ENCODE data around the gene SDK2.

SDK2 gene

GRCh38 chr17:73526952-73527351 is 117.3 kb downstream of the SDK2 start:
- no peak overlapping the region for H3K27ac Mint-ChIP-seq
- H3K4me1 Mint-ChIP-seq (ENCODE audit: low read depth in 2 of 2) = no peaks in the 10 kb centered on the region
- no peaks in the 10 kb centered on the region for H3K36me3 Mint-ChIP-seq (ENCODE audit: insufficient read depth)

GRCh38 chr17:73524941-73525679 is 119.1 kb downstream of the SDK2 start:
- H3K27ac Mint-ChIP-seq = no peak overlapping the region
- peaks cover 18 to 35% of the 10 kb centered on the region in 2 donors for H3K27me3 Mint-ChIP-seq
- no peaks in the 10 kb centered on the region for H3K4me1 Mint-ChIP-seq (ENCODE audit: low read depth in 2 of 2)
- ATAC-seq (replicated peaks) (no peak), DNase-seq (no peak)
- no peaks in the 10 kb centered on the region for H3K9me3 Mint-ChIP-seq
- H3K4me3 Mint-ChIP-seq = no peak overlapping the region
- H3K36me3 Mint-ChIP-seq (ENCODE audit: insufficient read depth) = no peaks in the 10 kb centered on the region

More at GRCh38 chr17:73526952-73527351, 117.3 kb downstream of the SDK2 start:
- ATAC-seq (replicated peaks) (no peak), DNase-seq (no peak)
- Mint-ChIP-seq H3K4me3 (no peak overlapping the region), H3K9me3 (no peaks in the 10 kb centered on the region), H3K27me3 (peaks cover 19 to 44% of the 10 kb centered on the region in 2 donors)

DNA sequence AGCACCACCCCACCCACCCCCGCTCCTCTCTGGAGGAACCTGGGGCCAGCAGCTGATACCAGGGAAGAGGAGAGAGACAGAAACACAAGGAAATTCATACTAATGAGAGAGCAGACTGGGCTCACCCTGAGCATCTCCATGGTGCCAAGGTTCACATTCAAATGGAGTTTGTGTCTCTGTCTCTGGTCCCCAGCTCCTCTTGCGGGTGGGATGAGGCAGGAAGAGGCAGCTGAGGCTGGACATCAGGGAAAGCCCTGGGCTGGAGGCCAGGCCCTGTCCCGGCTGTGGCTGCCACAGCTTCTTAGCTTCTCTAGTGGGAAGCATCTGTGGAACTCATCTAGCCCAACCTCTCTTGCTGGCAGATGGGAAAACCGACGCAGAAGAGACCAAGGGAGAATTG is 121.5 kb downstream of the SDK2 start:
- no peak for ATAC-seq (replicated peaks)
- Mint-ChIP-seq H3K27ac (no peak overlapping the region), H3K36me3 (ENCODE audit: insufficient read depth) (no peaks in the 10 kb centered on the region), H3K9me3 (no peaks in the 10 kb centered on the region), H3K4me3 (no peak overlapping the region), H3K4me1 (ENCODE audit: low read depth in 2 of 2) (no peaks in the 10 kb centered on the region), H3K27me3 (peaks cover 18 to 31% of the 10 kb centered on the region in 2 donors)
- no peak for DNase-seq

GRCh38 chr17:73522107-73522506 is 122.1 kb downstream of the SDK2 start:
- Mint-ChIP-seq H3K4me1 (ENCODE audit: low read depth in 2 of 2) (no peaks in the 10 kb centered on the region), H3K27me3 (peaks cover 12 to 26% of the 10 kb centered on the region in 2 donors), H3K4me3 (no peak overlapping the region), H3K9me3 (no peaks in the 10 kb centered on the region), H3K36me3 (ENCODE audit: insufficient read depth) (no peaks in the 10 kb centered on the region), H3K27ac (no peak overlapping the region)
- ATAC-seq (replicated peaks) (no peak), DNase-seq (no peak)

DNA sequence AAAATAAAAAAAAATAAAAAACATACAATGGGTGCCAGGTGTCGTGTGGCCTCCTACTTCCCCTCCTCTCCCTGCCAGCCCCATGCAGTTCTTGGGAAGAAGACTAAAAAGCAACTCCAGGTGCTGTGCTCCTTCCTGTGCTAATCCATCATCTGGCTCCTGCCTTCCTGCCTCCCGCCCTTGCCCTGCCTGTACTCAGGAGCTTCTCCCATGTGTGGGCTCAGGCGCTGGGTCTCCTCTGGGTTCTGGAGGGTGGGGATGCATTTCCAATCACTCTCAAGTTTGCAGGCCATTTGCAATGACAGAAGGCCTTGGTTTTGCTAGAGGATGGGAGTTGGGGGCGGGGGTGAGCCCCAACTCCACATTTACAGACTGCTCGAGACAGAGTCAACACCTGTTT is 122.9 kb downstream of the SDK2 start:
- peak overlapping the region in 1 of 2 donors; percentile 12 for H3K27ac Mint-ChIP-seq
- H3K27me3 Mint-ChIP-seq = peaks cover 10 to 26% of the 10 kb centered on the region in 2 donors
- DNase-seq (no peak), ATAC-seq (replicated peaks) (no peak)
- H3K4me1 Mint-ChIP-seq (ENCODE audit: low read depth in 2 of 2) = no peaks in the 10 kb centered on the region
- no peaks in the 10 kb centered on the region for H3K9me3 Mint-ChIP-seq
- H3K36me3 Mint-ChIP-seq (ENCODE audit: insufficient read depth) = no peaks in the 10 kb centered on the region
- no peak overlapping the region for H3K4me3 Mint-ChIP-seq

DNA sequence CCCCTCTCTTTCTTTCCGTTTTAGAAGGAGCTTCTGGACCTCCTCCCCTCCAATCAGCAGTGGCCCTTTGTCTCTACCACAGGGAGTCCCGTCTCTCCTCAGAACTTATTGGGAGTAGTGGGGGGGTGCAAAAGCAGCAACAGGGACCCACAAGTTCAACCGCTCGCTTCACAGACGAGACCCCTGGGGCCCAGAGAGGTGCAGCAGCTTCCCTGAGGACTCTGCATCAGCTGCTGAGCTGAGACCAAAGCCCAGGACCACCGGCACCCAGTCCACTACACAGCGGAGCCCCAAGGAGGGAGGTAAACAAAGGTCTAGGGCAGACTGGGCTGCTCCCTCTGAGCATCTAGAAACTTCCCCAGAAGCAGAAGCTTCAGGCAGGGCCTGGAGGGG is 123.9 kb downstream of the SDK2 start:
- Mint-ChIP-seq H3K9me3 (no peaks in the 10 kb centered on the region), H3K4me1 (ENCODE audit: low read depth in 2 of 2) (no peaks in the 10 kb centered on the region), H3K27me3 (peaks cover 6 to 21% of the 10 kb centered on the region in 2 donors), H3K4me3 (no peak overlapping the region), H3K27ac (no peak overlapping the region), H3K36me3 (ENCODE audit: insufficient read depth) (no peaks in the 10 kb centered on the region)
- ATAC-seq (replicated peaks) = no peak
- DNase-seq = no peak

DNA sequence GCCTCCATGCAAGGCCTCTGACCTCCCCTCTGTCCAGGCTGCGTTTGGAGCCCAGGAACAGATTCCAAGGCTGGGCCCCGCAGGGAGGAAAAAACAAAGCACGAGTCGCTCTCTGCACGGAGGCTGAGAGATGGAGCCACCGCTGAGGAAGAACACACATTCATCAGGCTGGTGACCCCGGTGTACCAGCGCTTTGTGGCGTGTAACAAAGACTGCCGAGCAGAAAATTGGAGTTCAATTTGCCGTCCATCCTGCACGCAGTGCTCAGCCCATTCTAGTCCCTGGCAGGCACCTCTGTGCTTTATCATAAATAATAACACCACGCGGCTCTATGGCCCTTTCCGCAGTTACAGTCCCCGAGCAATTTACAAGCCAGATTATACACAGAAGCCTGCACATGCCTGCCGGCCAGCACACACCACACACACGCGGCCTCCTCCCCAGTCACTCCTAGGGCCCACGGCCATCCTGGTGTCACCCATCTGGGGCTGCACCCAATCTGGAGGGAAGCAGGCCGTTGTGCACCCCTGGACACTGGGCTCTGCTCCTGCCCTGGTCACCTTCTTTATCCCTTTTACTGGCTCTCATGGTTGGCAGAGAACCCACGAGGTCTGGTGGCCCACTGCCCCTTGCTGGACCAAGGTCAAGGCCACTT is 124.4 kb downstream of the SDK2 start:
- no peaks in the 10 kb centered on the region for H3K36me3 Mint-ChIP-seq (ENCODE audit: insufficient read depth)
- no peak for DNase-seq
- no peaks in the 10 kb centered on the region for H3K4me1 Mint-ChIP-seq (ENCODE audit: low read depth in 2 of 2)
- no peaks in the 10 kb centered on the region for H3K9me3 Mint-ChIP-seq
- H3K27me3 Mint-ChIP-seq = peaks cover 10 to 21% of the 10 kb centered on the region in 2 donors
- no peak overlapping the region for H3K27ac Mint-ChIP-seq
- no peak overlapping the region for H3K4me3 Mint-ChIP-seq
- no peak for ATAC-seq (replicated peaks)

DNA sequence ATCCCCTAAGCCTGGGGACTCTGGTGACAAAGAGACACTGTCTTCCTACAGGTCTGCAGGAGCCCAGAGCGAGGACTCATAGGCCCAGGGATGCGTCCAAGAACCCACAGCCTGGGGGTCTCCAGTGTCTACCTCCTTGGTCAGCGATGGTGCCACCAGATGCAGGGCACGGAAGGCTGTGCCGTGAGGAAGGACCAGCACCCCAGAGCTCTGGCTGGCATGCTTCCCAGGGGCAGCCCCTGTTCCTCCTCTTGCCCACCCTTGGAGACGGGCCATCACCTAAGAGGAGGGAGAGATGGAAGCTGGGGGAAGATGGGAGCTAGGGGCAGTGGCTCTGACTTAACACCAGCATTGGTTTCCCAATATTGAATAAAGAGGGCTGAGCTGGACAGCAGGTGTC is 125.2 kb downstream of the SDK2 start:
- Mint-ChIP-seq H3K4me3 (no peak overlapping the region), H3K27ac (no peak overlapping the region), H3K9me3 (no peaks in the 10 kb centered on the region), H3K4me1 (ENCODE audit: low read depth in 2 of 2) (no peaks in the 10 kb centered on the region), H3K36me3 (ENCODE audit: insufficient read depth) (no peaks in the 10 kb centered on the region), H3K27me3 (peaks cover 10 to 25% of the 10 kb centered on the region in 2 donors)
- ATAC-seq (replicated peaks) (no peak), DNase-seq (no peak)

GRCh38 chr17:73516431-73516830 is 127.8 kb downstream of the SDK2 start:
- peaks cover 6 to 25% of the 10 kb centered on the region in 2 donors for H3K27me3 Mint-ChIP-seq
- H3K4me1 Mint-ChIP-seq (ENCODE audit: low read depth in 2 of 2) = no peaks in the 10 kb centered on the region
- no peaks in the 10 kb centered on the region for H3K36me3 Mint-ChIP-seq (ENCODE audit: insufficient read depth)
- DNase-seq (no peak), ATAC-seq (replicated peaks) (no peak)
- no peaks in the 10 kb centered on the region for H3K9me3 Mint-ChIP-seq
- H3K4me3 Mint-ChIP-seq = no peak overlapping the region
- H3K27ac Mint-ChIP-seq = no peak overlapping the region

DNA sequence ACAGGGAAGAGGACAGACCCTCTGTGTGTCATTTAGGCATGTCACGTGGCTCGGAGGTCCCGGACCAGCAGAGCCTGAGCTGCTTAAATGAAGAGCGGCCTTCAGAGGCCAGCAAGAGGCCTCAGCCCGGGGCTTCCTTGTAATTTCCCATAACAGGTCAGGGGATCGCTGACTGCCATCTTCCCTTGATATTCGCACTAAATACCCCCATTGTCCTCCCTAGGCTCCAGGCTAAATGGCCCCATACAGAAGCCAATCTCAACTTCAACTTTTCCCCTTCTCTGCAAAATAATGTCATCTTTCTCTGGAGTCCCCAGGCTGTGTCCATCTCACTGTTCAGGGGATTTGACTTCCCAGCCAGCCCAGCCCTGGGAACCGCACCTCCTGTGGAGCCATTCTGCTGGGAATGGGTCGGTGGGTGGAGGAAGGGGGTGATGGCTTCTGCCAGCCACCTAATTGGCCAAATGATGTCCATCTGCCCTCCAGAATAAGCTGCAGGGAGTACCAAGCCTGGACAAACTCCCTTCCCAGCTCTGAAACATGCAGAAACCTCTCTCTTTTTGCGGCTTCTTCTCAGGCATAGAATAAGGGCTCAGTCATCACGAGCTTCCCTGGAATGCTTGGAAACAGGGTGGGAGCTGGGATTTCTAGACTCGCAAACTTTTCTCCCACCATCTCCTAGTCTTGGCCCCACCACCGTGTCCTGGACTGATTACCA is 129.9 kb downstream of the SDK2 start:
- peak overlapping the region in 1 of 2 donors; percentile 16 for H3K27ac Mint-ChIP-seq

DNA sequence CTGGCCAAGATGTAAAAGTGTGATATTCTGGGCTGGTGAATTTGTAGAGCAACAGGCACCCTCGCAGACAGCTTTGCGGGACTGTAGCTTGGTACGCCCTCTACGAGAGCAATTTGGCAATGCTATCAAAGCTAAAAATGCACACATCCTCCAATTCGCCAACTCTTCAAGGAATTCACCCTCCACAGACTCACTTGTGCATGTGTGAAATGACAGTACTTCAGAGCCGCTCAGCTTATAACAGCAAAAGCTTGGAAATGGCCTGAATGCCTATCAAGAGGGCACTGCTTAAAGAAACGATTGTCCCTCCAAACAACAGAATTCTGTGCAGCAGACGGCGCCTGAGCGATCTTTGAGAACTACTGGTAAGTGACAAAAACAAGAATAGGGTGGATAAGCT is 130.8 kb downstream of the SDK2 start:
- DNase-seq (no peak), ATAC-seq (replicated peaks) (no peak)
- H3K27ac Mint-ChIP-seq = no peak overlapping the region
- no peaks in the 10 kb centered on the region for H3K4me1 Mint-ChIP-seq (ENCODE audit: low read depth in 2 of 2)
- H3K4me3 Mint-ChIP-seq = no peak overlapping the region
- H3K36me3 Mint-ChIP-seq (ENCODE audit: insufficient read depth) = peaks cover 3% of the 10 kb centered on the region
- H3K27me3 Mint-ChIP-seq = peaks cover 9 to 30% of the 10 kb centered on the region in 2 donors
- H3K9me3 Mint-ChIP-seq = no peaks in the 10 kb centered on the region

More for the DNA sequence above, 129.9 kb downstream of the SDK2 start:
- H3K4me1 Mint-ChIP-seq (ENCODE audit: low read depth in 2 of 2) = no peaks in the 10 kb centered on the region
- ATAC-seq (replicated peaks) (no peak), DNase-seq (no peak)
- H3K4me3 Mint-ChIP-seq = no peak overlapping the region
- no peaks in the 10 kb centered on the region for H3K9me3 Mint-ChIP-seq
- H3K27me3 Mint-ChIP-seq = peaks cover 6 to 25% of the 10 kb centered on the region in 2 donors
- H3K36me3 Mint-ChIP-seq (ENCODE audit: insufficient read depth) = peaks cover 2% of the 10 kb centered on the region

DNA sequence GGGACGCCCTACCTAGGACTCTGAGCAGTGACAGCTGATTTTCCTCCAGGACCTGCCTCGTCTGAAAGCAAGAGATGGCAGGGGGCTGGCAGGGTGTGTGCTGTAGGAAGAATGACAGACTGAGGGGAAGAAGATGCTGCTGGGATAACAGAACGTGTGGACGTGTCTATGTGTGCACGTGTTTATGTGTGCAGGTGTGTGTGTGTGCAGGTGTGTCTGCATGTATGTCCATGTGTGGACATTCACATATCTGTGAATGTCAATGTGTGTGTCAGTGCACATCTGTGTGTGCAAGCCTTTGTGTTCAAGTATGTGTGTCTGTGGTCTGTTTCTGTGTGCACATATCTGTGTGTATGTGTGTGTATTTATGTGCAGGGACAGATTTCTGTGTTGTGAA is 132.5 kb downstream of the SDK2 start:
- Mint-ChIP-seq H3K4me1 (ENCODE audit: low read depth in 2 of 2) (no peaks in the 10 kb centered on the region), H3K4me3 (no peak overlapping the region), H3K9me3 (no peaks in the 10 kb centered on the region), H3K27ac (no peak overlapping the region), H3K36me3 (ENCODE audit: insufficient read depth) (peaks cover 3% of the 10 kb centered on the region), H3K27me3 (peaks cover 15 to 42% of the 10 kb centered on the region in 2 donors)
- ATAC-seq (replicated peaks) (no peak), DNase-seq (no peak)

- ATAC-seq (replicated peaks) (no peak), DNase-seq (no peak)
- Mint-ChIP-seq H3K36me3 (ENCODE audit: insufficient read depth) (peaks cover 3% of the 10 kb centered on the region), H3K27ac (peak overlapping the region in 1 of 2 donors; percentile 12), H3K4me1 (ENCODE audit: low read depth in 2 of 2) (no peaks in the 10 kb centered on the region), H3K4me3 (no peak overlapping the region), H3K27me3 (peaks cover 15 to 42% of the 10 kb centered on the region in 2 donors), H3K9me3 (no peaks in the 10 kb centered on the region)
These were observed 133.1 kb downstream of the SDK2 start for GRCh38 chr17:73510981-73511718.
